K562 (cell line): ENCODE results near the gene RNF213.

Experiments used
- EP300 ChIP-seq: IDR thresholded peaks from 2 replicates; pipeline ENCODE4 v1.6.1; 2012; ENCODE audit warnings: low read length, improper control_type of control experiment
- L3MBTL2 ChIP-seq: fragments of 450-650 bp; IDR thresholded peaks from 2 replicates; pipeline ENCODE4 v1.6.1; 2016; ENCODE audit warnings: mild to moderate bottlenecking, moderate library complexity
- TF ChIP-seq, protein P1 (sequence below), 2 experiments: fragments of 450-650 bp; IDR thresholded peaks; 2 replicates each; pipeline ENCODE4 v1.6.1; 2016

- no peak for TF ChIP-seq L3MBTL2
- TF ChIP-seq, protein P1, sequence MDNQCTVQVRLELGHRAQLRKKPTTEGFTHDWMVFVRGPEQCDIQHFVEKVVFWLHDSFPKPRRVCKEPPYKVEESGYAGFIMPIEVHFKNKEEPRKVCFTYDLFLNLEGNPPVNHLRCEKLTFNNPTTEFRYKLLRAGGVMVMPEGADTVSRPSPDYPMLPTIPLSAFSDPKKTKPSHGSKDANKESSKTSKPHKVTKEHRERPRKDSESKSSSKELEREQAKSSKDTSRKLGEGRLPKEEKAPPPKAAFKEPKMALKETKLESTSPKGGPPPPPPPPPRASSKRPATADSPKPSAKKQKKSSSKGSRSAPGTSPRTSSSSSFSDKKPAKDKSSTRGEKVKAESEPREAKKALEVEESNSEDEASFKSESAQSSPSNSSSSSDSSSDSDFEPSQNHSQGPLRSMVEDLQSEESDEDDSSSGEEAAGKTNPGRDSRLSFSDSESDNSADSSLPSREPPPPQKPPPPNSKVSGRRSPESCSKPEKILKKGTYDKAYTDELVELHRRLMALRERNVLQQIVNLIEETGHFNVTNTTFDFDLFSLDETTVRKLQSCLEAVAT (IDR thresholded peaks at IDR 0.05), result no peak
- TF ChIP-seq EP300, result no peak
Observed at GRCh38 chr17:80358861-80359260, 98.2 kb downstream of the RNF213 start.
